GM13976 (cell line): ENCODE results near the gene NPHP1.
"Not testable (repeated sequence)": the region's sequence is repeated elsewhere in the genome, so short reads cannot be mapped to it uniquely, and the experiment has no call there.

Experiments
- DNase-seq: peaks from one replicate; pipeline ENCODE4 v3.0.0; 2012; ENCODE audit warnings: low spot score
- CTCF ChIP-seq: IDR thresholded peaks from 2 replicates; pipeline ENCODE4 v1.5.1; 2012; ENCODE audit warnings: borderline replicate concordance, mild to moderate bottlenecking; ENCODE audit not compliant: insufficient read depth; ENCODE audit errors: extremely low read depth, missing control alignments, control extremely low read depth
- in situ Hi-C: fragments of 300-500 bp; cut with MboI; formaldehyde crosslinking; loops from one replicate; pipeline ENCODE4 v1.12.0; 2022; ENCODE audit warnings: low sequenced_read_pairs, mixed read lengths, inconsistent platforms; ENCODE audit not compliant: unreplicated experiment

Gene NPHP1

GRCh38 chr2:110157153-110157793 is 47.5 kb downstream of the NPHP1 start:
- TF ChIP-seq CTCF = peak; percentile 69
- DNase-seq = peak; percentile 49

GRCh38 chr2:110154828-110155227 is 50.0 kb downstream of the NPHP1 start:
- in situ Hi-C loops = not testable (repeated sequence)

More at GRCh38 chr2:110157153-110157793, 47.5 kb downstream of the NPHP1 start:
- in situ Hi-C loops = no loop called here

GRCh38 chr2:110154188-110154587 is 50.6 kb downstream of the NPHP1 start:
- DNase-seq, in situ Hi-C loops: not testable (repeated sequence)

More at GRCh38 chr2:110154828-110155227, 50.0 kb downstream of the NPHP1 start:
- DNase-seq = not testable (repeated sequence)

GRCh38 chr2:110153416-110153815 is 51.4 kb downstream of the NPHP1 start:
- no peak for TF ChIP-seq CTCF
- no peak for DNase-seq
- in situ Hi-C loops = no loop called here

GRCh38 chr2:110152943-110153342 is 51.9 kb downstream of the NPHP1 start:
- TF ChIP-seq CTCF = no peak
- DNase-seq = no peak
- in situ Hi-C loops = no loop called here

- TF ChIP-seq CTCF = no peak
- DNase-seq = no peak
- in situ Hi-C loops = no loop called here
Observed at GRCh38 chr2:110149330-110150220, 55.2 kb downstream of the NPHP1 start.

- in situ Hi-C loops = no loop called here
- DNase-seq = no peak
- no peak for TF ChIP-seq CTCF
Observed at GRCh38 chr2:110146945-110147332, 57.9 kb downstream of the NPHP1 start.
